ENCODE results near the gene OSM. TPM values are rescaled to one million over a fixed set of nuclear protein-coding genes. Genes with fewer than 3 reads are reported as not detected.

The OSM gene
- total RNA-seq, 6 donors from 2014 or later, result 0.98 to 11.7 (median 5.1) TPM

DNA sequence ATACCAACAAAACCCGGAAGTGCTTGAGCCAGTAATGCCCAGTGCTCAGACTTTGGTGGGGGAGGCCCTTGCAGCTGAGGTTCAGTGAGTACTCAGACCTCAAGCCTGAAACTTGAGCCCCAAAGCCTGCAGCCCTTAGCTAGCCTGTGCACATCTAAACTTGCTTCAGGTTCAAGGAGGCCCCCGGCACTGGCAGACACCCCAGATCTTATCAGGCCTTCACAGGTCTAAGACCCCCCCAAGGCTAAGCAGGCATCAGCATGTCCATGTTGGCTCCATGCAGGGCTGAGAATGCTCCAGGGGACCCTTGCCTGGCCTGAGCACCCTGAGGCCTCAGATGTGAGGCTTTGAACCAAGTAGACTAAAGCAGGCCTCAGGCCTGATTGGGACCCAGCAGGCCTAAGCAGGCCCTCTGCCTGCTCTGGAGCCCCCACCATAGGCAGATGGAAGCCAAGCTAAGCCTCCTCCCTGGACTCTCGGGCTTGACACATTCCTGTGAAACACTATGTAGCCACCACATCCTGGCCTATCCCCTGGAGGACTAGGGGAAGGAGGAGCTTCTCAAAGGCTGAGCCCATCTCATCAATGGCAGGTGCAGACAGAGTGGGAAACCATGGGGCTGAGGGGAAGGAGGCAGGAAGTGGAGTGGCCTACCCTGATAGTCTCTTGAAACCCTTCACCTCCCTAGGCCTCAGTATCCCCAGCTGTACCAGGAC is 23.8 kb upstream of the OSM start:
- no peaks in the 10 kb centered on the region for H3K9me3 ChIP-seq
- H3K4me3 ChIP-seq, result peak overlapping the region in 3 of 4 donors; percentile 75 to 98 (median 98)
- H3K27ac ChIP-seq, result peak overlapping the region; percentile 94 to 99 (median 96)
- no peak for TF ChIP-seq POLR2A (IDR thresholded peaks at IDR 0.05)
- no peak for TF ChIP-seq CTCF (IDR thresholded peaks at IDR 0.05)
- TF ChIP-seq POLR2AphosphoS5 (IDR thresholded peaks at IDR 0.05), result no peak
- no peak for TF ChIP-seq EP300 (IDR thresholded peaks at IDR 0.05)
- 19 to 49% methylated on average over 2 to 3 of the region's 3 CpGs for WGBS, 2 donors
- H3K36me3 ChIP-seq, result peaks cover 21 to 47% (median 43%) of the 10 kb centered on the region in 4 donors
- peak in 1 of 2 donors; percentile 46 for DNase-seq
- H3K27me3 ChIP-seq, result no peaks in the 10 kb centered on the region
- peak in 1 of 2 donors; percentile 2 for ATAC-seq (ENCODE audit: low FRiP score in 2 of 2)
- peaks cover 42 to 52% (median 43%) of the 10 kb centered on the region in 4 donors for H3K4me1 ChIP-seq

DNA sequence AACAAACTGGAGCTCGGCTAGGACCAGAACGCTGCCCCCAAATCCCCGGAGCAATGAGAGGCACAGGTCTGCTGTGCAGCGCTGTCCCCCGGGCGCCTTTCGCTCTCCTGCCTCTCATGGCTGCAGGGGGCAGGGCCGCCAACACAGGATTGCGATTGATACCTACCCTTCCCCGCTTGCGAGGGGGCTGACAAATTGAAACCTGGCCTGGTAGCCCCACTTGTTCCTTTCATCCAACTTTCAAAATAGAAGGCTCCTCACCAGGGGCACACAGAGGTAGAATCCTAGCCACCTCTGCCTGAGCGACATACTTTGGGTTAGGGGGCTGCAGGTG is 23.3 kb upstream of the OSM start:
- TF ChIP-seq POLR2A (IDR thresholded peaks at IDR 0.05) (peak in 1 of 4 donors; percentile 7), EP300 (IDR thresholded peaks at IDR 0.05) (no peak)
- peak in 1 of 2 donors; percentile 1 for ATAC-seq (ENCODE audit: low FRiP score in 2 of 2)
- no peaks in the 10 kb centered on the region for H3K27me3 ChIP-seq
- H3K36me3 ChIP-seq, result peaks cover 25 to 48% (median 44%) of the 10 kb centered on the region in 4 donors
- WGBS, 2 donors, result 3 to 17% methylated on average over 7 to 12 of the region's 12 CpGs
- H3K9me3 ChIP-seq, result no peaks in the 10 kb centered on the region
- H3K4me3 ChIP-seq, result peak overlapping the region in 3 of 4 donors; percentile 75 to 98 (median 98)
- peak overlapping the region; percentile 94 to 99 (median 96) for H3K27ac ChIP-seq
- DNase-seq, result no peak
- peaks cover 42 to 52% (median 43%) of the 10 kb centered on the region in 4 donors for H3K4me1 ChIP-seq

- Histone ChIP-seq H3K36me3 (peaks cover 27 to 48% (median 42%) of the 10 kb centered on the region in 4 donors), H3K27ac (peak within 1 kb of the TSS; percentile 94 to 99 (median 96)), H3K4me1 (peaks cover 42 to 52% (median 43%) of the 10 kb centered on the region in 4 donors), H3K9me3 (no peaks in the 10 kb centered on the region), H3K27me3 (no peaks in the 10 kb centered on the region), H3K4me3 (peak within 1 kb of the TSS; percentile 67 to 98 (median 86))
- DNase-seq (peak; percentile 99), ATAC-seq (ENCODE audit: low FRiP score in 2 of 2) (peak; percentile 94 to 95)
- 0 to 1% methylated on average over 37 to 73 of the region's 85 CpGs for WGBS, 2 donors
- TF ChIP-seq CTCF (IDR thresholded peaks at IDR 0.05) (peak in 1 of 6 experiments; percentile 14), POLR2AphosphoS5 (IDR thresholded peaks at IDR 0.05) (peak; percentile 50 to 91), EP300 (IDR thresholded peaks at IDR 0.05) (peak in 1 of 4 donors; percentile 19), POLR2A (IDR thresholded peaks at IDR 0.05) (peak in 3 of 4 donors; percentile 62 to 93 (median 91))
Measured at GRCh38 chr22:30289141-30289979, 22.7 kb upstream of the OSM start, which contains the start of gene CASTOR1. Gene CASTOR1 (minus strand): TSS chr22:30289505. CDS start chr22:30289497, 8 bp downstream.

DNA sequence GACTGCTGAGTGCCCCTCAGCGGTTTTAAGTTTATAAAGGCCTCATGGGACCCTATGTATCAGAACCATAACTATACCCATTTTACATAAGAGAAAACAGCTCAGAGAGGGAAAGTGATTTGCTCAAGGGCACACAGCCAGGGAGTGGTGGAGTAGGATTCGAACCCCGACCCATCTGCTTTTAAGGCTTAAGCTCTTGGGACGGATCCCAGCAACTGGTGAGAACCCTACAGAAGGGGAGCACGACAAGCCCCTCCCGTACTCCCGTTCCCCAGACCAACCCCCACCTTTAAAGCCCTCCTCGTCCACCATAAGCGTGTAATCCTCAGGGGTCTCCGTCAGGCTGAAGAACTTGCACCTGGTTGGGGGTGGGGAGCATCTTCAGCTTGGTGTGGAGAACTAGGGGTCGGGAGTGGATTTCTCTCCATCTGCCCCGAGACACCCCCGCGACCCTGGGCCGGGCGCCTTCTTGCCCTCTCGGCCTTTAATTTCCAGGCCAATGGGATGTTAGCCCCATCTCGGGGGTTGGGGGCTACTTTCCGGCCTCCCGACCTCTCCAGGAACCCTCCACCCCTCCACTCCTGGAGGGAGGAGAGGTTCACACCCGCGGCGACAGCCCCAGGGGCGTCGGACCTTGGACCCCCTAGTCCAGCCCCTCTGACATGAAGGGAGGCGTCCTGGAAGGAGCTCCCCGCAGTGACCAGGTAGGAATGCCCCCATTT is 21.9 kb upstream of the OSM start:
- no peak for TF ChIP-seq POLR2AphosphoS5 (IDR thresholded peaks at IDR 0.05)
- no peak for TF ChIP-seq EP300 (IDR thresholded peaks at IDR 0.05)
- TF ChIP-seq CTCF (IDR thresholded peaks at IDR 0.05), result no peak
- TF ChIP-seq POLR2A (IDR thresholded peaks at IDR 0.05), result no peak
- H3K4me3 ChIP-seq, result peak overlapping the region; percentile 67 to 98 (median 86)
- 16 to 22% methylated on average over 11 to 25 of the region's 27 CpGs for WGBS, 2 donors
- peaks cover 42 to 52% (median 43%) of the 10 kb centered on the region in 4 donors for H3K4me1 ChIP-seq
- peaks cover 19 to 47% (median 39%) of the 10 kb centered on the region in 4 donors for H3K36me3 ChIP-seq
- no peaks in the 10 kb centered on the region for H3K9me3 ChIP-seq
- no peaks in the 10 kb centered on the region for H3K27me3 ChIP-seq
- DNase-seq (peak in 1 of 2 donors; percentile 86), ATAC-seq (ENCODE audit: low FRiP score in 2 of 2) (no peak)
- H3K27ac ChIP-seq, result peak overlapping the region; percentile 94 to 99 (median 96)
